Hepatocyte (in vitro differentiated cells): ENCODE results near the gene SLBP. TPM values are rescaled to one million over a fixed set of nuclear protein-coding genes. Genes with fewer than 3 reads are reported as not detected.

Experiments
- DNase-seq: peaks from one replicate; pipeline ENCODE4 v3.0.0-alpha.2; 2016; ENCODE audit warnings: low spot score
- H2AFZ ChIP-seq: fragments of 200-600 bp; sonication (generic); 2 replicates; pipeline ENCODE4 v1.6.0; 2016; ENCODE audit warnings: antibody characterized with exemption, mild to moderate bottlenecking
- H3K27ac ChIP-seq: fragments of 200-600 bp; sonication (generic); 2 replicates; pipeline ENCODE4 v1.5.1; 2016; ENCODE audit warnings: mild to moderate bottlenecking
- H3K27me3 ChIP-seq: fragments of 200-600 bp; sonication (generic); 2 replicates; pipeline ENCODE4 v1.6.1; 2016
- H3K36me3 ChIP-seq: fragments of 200-600 bp; sonication (generic); replicated peaks from 2 replicates; pipeline ENCODE4 v1.5.1; 2016; ENCODE audit warnings: low read depth; ENCODE audit not compliant: insufficient read depth
- H3K4me1 ChIP-seq: fragments of 200-600 bp; sonication (generic); 2 replicates; pipeline ENCODE4 v1.5.1; 2016; ENCODE audit warnings: mild to moderate bottlenecking, moderate library complexity; ENCODE audit not compliant: insufficient read depth
- H3K4me2 ChIP-seq: fragments of 200-600 bp; sonication (generic); 2 replicates; pipeline ENCODE4 v1.6.0; 2016
- H3K4me3 ChIP-seq: fragments of 200-600 bp; sonication (generic); 2 replicates; pipeline ENCODE4 v1.5.1; 2016; ENCODE audit warnings: mild to moderate bottlenecking
- H3K79me2 ChIP-seq: fragments of 200-600 bp; sonication (generic); 2 replicates; pipeline ENCODE4 v1.6.0; 2017; ENCODE audit warnings: mild to moderate bottlenecking
- H3K9me2 ChIP-seq: fragments of 200-600 bp; sonication (generic); replicated peaks from 2 replicates; pipeline ENCODE4 v1.6.0; 2017; ENCODE audit warnings: mild to moderate bottlenecking; ENCODE audit not compliant: insufficient read depth
- H3K9me3 ChIP-seq: fragments of 200-600 bp; sonication (generic); 2 replicates; pipeline ENCODE4 v1.5.1; 2016; ENCODE audit warnings: low read depth, mild to moderate bottlenecking
- H4K20me1 ChIP-seq: fragments of 200-600 bp; sonication (generic); 2 replicates; pipeline ENCODE4 v1.6.0; 2016; ENCODE audit warnings: mild to moderate bottlenecking; ENCODE audit not compliant: insufficient read depth, poor library complexity, severe bottlenecking
- CTCF ChIP-seq: fragments of 200-600 bp; sonication (generic); IDR thresholded peaks from 2 replicates; pipeline ENCODE4 v1.5.1; 2016; ENCODE audit warnings: antibody characterized with exemption, mild to moderate bottlenecking; ENCODE audit not compliant: poor library complexity
- EZH2 ChIP-seq: fragments of 200-600 bp; sonication (generic); IDR thresholded peaks from 2 replicates; pipeline ENCODE4 v1.6.1; 2016; ENCODE audit warnings: antibody characterized with exemption, mild to moderate bottlenecking, borderline replicate concordance
- EZH2phosphoT487 ChIP-seq: fragments of 200-600 bp; sonication (generic); IDR thresholded peaks from one replicate; pipeline ENCODE4 v1.6.1; 2018; ENCODE audit warnings: antibody characterized with exemption, mild to moderate bottlenecking, low read depth, moderate library complexity; ENCODE audit not compliant: unreplicated experiment, severe bottlenecking
- WGBS: methylation state at CpG from one replicate; pipeline ENCODE4 v1.1.6; 2016; ENCODE audit warnings: low lambda C conversion rate; ENCODE audit errors: missing lambda C conversion rate; 5-methylcytosine and 5-hydroxymethylcytosine counted together
- polyA plus RNA-seq: library from polyadenylated mRNA; unstranded; fragments of >200 nt; fragmentation: Nextera tagmentation; extraction: Ambion mirVana; gene quantifications from 2 replicates; pipeline ENCODE4 v1.2.1, GENCODE V29; 2016
- total RNA-seq: library from RNA; depleted of rRNA; stranded (reverse); fragments of >200 nt; gene quantifications from 2 replicates; pipeline ENCODE4 v1.2.3, GENCODE V29; 2014

The SLBP gene
- total and polyA plus RNA-seq, 2 experiments from 2014 or later = 82.5 to 84.0 TPM

DNA sequence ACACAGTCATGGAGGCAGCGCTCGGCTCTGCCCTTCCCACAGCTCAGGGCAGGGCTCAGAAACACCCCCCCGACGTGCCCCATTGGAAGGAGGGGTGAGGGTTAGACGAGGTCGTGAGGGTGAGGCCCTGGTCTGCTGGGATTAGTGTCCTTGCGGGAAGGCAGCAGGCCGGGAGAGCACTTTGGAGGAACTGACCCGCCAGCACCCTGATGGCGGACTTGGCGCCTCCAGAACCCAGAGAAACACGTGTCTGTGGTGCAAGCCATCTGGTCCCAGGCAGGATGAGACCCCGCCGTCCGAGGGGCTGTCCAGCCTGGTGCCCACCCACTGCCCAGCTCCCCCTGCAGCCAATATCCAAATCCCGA lies 35.5 kb upstream of the SLBP start:
- Histone ChIP-seq H2AFZ (no peak overlapping the region), H3K27ac (no peak overlapping the region), H3K4me1 (peaks cover 13% of the 10 kb centered on the region), H3K9me3 (no peaks in the 10 kb centered on the region), H3K4me3 (no peak overlapping the region), H3K9me2 (no peaks in the 10 kb centered on the region), H3K27me3 (no peaks in the 10 kb centered on the region), H4K20me1 (no peaks in the 10 kb centered on the region), H3K79me2 (no peaks in the 10 kb centered on the region), H3K4me2 (no peak overlapping the region), H3K36me3 (no peaks in the 10 kb centered on the region)
- TF ChIP-seq EZH2phosphoT487 = no peak
- TF ChIP-seq CTCF = no peak
- TF ChIP-seq EZH2 = no peak
- DNase-seq = no peak
- 90% methylated on average over 16 of the region's 16 CpGs for WGBS

DNA sequence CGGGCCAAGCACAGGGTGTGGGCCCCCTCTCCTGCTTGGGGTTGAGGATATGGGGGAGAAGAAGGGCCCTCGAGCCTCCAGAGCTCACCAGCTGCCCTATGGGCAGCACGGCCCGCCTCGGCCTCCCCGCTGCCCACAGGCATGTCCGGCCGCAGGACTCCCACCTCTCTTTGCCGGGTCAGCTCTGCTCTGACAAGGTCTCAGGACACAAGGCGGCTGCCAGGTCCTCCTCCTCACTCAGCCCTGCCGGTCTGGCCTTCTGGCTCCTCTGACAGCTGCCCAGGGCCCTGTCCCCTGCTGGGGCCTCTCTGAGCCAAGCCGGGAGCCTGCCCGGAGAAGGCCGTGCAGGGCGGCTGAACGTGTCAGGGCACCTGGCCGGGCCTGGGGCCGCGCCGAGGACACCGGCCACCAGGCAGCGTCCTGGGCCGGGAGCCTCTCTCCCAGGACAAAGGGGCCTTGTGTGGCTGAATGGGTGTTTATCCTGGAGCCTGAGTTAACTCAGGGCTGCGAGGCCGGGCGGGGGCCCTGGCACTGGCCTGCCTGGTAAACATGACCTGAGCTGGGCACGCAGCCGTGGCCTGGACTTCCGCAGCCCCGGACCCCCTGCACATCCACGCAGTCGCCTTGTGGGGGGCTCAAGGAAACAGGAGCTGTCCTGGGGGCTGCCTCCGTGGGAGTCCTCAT lies 34.9 kb upstream of the SLBP start:
- Histone ChIP-seq H4K20me1 (no peaks in the 10 kb centered on the region), H3K27me3 (no peaks in the 10 kb centered on the region), H3K27ac (no peak overlapping the region), H3K9me3 (no peaks in the 10 kb centered on the region), H3K36me3 (no peaks in the 10 kb centered on the region), H3K4me2 (no peak overlapping the region), H2AFZ (no peak overlapping the region), H3K4me1 (peaks cover 7% of the 10 kb centered on the region), H3K4me3 (no peak overlapping the region), H3K9me2 (no peaks in the 10 kb centered on the region), H3K79me2 (no peaks in the 10 kb centered on the region)
- DNase-seq = no peak
- 85% methylated on average over 33 of the region's 33 CpGs for WGBS
- TF ChIP-seq EZH2 (no peak), EZH2phosphoT487 (no peak), CTCF (no peak)

DNA sequence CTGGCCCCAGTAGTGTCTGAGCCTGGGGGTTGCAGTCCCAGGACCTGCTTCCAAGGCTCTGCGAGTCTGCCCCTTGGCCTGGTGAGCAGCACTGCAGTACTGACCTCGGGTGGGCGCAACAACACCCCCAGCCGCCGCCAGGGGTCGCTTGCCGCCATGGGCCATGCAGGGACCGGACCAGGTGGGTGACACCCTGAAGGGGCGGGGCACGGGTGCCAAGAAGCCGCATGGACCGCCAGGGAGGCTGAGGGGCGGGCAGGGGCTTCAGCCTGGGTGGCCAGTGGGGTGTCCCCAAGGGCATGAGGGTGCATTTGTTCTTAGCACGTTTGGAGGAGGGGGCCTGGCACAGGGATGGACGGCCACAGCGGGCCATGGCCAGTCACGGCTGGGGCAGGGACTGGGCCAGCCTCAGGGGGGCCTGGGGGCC lies 34.2 kb upstream of the SLBP start:
- no peaks in the 10 kb centered on the region for H3K27me3 ChIP-seq
- H3K79me2 ChIP-seq = no peaks in the 10 kb centered on the region
- peak; percentile 88 for DNase-seq
- peak overlapping the region; percentile 46 for H3K4me2 ChIP-seq
- H3K36me3 ChIP-seq = no peaks in the 10 kb centered on the region
- no peaks in the 10 kb centered on the region for H3K9me2 ChIP-seq
- TF ChIP-seq EZH2 (no peak), CTCF (peak; percentile 78)
- no peaks in the 10 kb centered on the region for H3K9me3 ChIP-seq
- no peaks in the 10 kb centered on the region for H4K20me1 ChIP-seq
- H3K4me1 ChIP-seq = peaks cover 4% of the 10 kb centered on the region
- H3K4me3 ChIP-seq = no peak overlapping the region
- WGBS = 25% methylated on average over 14 of the region's 17 CpGs
- H3K27ac ChIP-seq = no peak overlapping the region
- H2AFZ ChIP-seq = no peak overlapping the region

GRCh38 chr4:1745697-1746096 lies 33.6 kb upstream of the SLBP start:
- Histone ChIP-seq H3K27ac (no peak overlapping the region), H3K9me3 (no peaks in the 10 kb centered on the region), H3K4me2 (no peak overlapping the region), H3K79me2 (no peaks in the 10 kb centered on the region), H3K4me3 (no peak overlapping the region), H3K36me3 (no peaks in the 10 kb centered on the region), H3K27me3 (no peaks in the 10 kb centered on the region), H2AFZ (no peak overlapping the region), H3K4me1 (peaks cover 4% of the 10 kb centered on the region), H3K9me2 (no peaks in the 10 kb centered on the region), H4K20me1 (no peaks in the 10 kb centered on the region)
- whole genome bisulfite sequencing = 83% methylated on average over 12 of the region's 12 CpGs
- TF ChIP-seq EZH2 = no peak
- TF ChIP-seq EZH2phosphoT487 = no peak
- no peak for TF ChIP-seq CTCF
- no peak for DNase-seq
